Keratinocyte (primary cell): Measurements from ENCODE around the gene DLL4. TPM values are rescaled to one million over a fixed set of nuclear protein-coding genes. Genes with fewer than 3 reads are reported as not detected.

ENCODE experiments used
- DNase-seq: peaks from one replicate; pipeline ENCODE4 v3.0.0-alpha.2; 2011; ENCODE audit warnings: low read depth, missing footprints, low spot score
- FAIRE-seq: peaks from 2 replicates; lab custom pipeline; 2011; peaks lifted over from hg19 to GRCh38; lab: Jason Lieb, UNC
- H2AFZ ChIP-seq: 2 replicates; pipeline ENCODE4 v1.6.0; 2012; ENCODE audit warnings: low read length, control low read depth, inconsistent platforms; ENCODE audit not compliant: control insufficient read depth
- H3K27ac ChIP-seq: 2 replicates; pipeline ENCODE4 v1.5.1; 2011; ENCODE audit warnings: low read length; ENCODE audit not compliant: control insufficient read depth, insufficient read depth
- H3K27me3 ChIP-seq: 3 replicates; pipeline ENCODE4 v1.6.0; 2011; ENCODE audit warnings: low read length; ENCODE audit not compliant: control insufficient read depth, insufficient read depth; ENCODE audit errors: extremely low read depth
- H3K36me3 ChIP-seq, 2 experiments: 2 replicates in 1 of 2; 3 replicates in 1 of 2; pipeline ENCODE4 v1.5.1; 2011; ENCODE audit warnings: low read length in 2 of 2, mild to moderate bottlenecking in 1 of 2; ENCODE audit not compliant: control insufficient read depth in 2 of 2, insufficient read depth in 2 of 2; ENCODE audit errors: extremely low read depth in 1 of 2
- H3K4me1 ChIP-seq: 3 replicates; pipeline ENCODE4 v1.5.1; 2011; ENCODE audit warnings: low read length; ENCODE audit not compliant: control insufficient read depth, insufficient read depth; ENCODE audit errors: extremely low read depth
- H3K4me2 ChIP-seq: 3 replicates; pipeline ENCODE4 v1.6.0; 2011; ENCODE audit warnings: low read depth, low read length; ENCODE audit not compliant: control insufficient read depth, insufficient read depth; ENCODE audit errors: extremely low read depth
- H3K4me3 ChIP-seq, 3 experiments: fragments of 200-600 bp in 1 of 3; sonication (generic) in 1 of 3; 2 replicates in 2 of 3; 3 replicates in 1 of 3; pipeline ENCODE4 v1.5.1; 2011 to 2016; ENCODE audit warnings: low read length in 3 of 3, mild to moderate bottlenecking in 3 of 3, control low read depth in 2 of 3, inconsistent platforms in 1 of 3, low read depth in 1 of 3, mixed read lengths in 1 of 3, mixed run types in 1 of 3, moderate library complexity in 1 of 3; ENCODE audit not compliant: control insufficient read depth in 2 of 3, insufficient read depth in 2 of 3; ENCODE audit errors: extremely low read depth in 1 of 3
- H3K79me2 ChIP-seq: 2 replicates; pipeline ENCODE4 v1.6.0; 2012; ENCODE audit warnings: low read length; ENCODE audit not compliant: control insufficient read depth, insufficient read depth
- H3K9ac ChIP-seq: 3 replicates; pipeline ENCODE4 v1.6.0; 2011; ENCODE audit warnings: low read length; ENCODE audit not compliant: control insufficient read depth, insufficient read depth; ENCODE audit errors: extremely low read depth
- H3K9me1 ChIP-seq: 3 replicates; pipeline ENCODE4 v1.6.0; 2011; ENCODE audit warnings: low read length; ENCODE audit not compliant: control insufficient read depth, insufficient read depth; ENCODE audit errors: extremely low read depth
- H3K9me3 ChIP-seq: 2 replicates; pipeline ENCODE4 v1.5.1; 2012; ENCODE audit warnings: low read depth, low read length; ENCODE audit not compliant: control insufficient read depth
- H4K20me1 ChIP-seq: 3 replicates; pipeline ENCODE4 v1.6.0; 2011; ENCODE audit warnings: low read length; ENCODE audit not compliant: control insufficient read depth, insufficient read depth; ENCODE audit errors: extremely low read depth
- CTCF ChIP-seq, 3 experiments: IDR thresholded peaks in 1 of 3; conservative IDR thresholded peaks in 1 of 3; optimal IDR thresholded peaks in 1 of 3; 2 replicates in 2 of 3; 3 replicates in 1 of 3; pipeline versions ENCODE3 to v1.5.1; 2011; ENCODE audit warnings: low read length in 3 of 3, mild to moderate bottlenecking in 3 of 3, moderate library complexity in 2 of 3, control low read depth in 1 of 3, inconsistent platforms in 1 of 3; ENCODE audit not compliant: insufficient read depth in 2 of 3; ENCODE audit errors: extremely low read depth in 1 of 3
- EZH2 ChIP-seq: IDR thresholded peaks from one replicate; pipeline ENCODE4 v1.6.1; 2012; ENCODE audit warnings: inconsistent platforms, mild to moderate bottlenecking, low read length, moderate library complexity
- dilution Hi-C: fragments of 300-500 bp; cut with MboI; formaldehyde crosslinking; loops from one replicate; pipeline ENCODE4 v1.7.0; 2020; ENCODE audit warnings: low sequenced_read_pairs; ENCODE audit not compliant: extremely low pct_ligation_motif_present
- polyA plus RNA-seq, 5 experiments: library from polyadenylated mRNA; depleted of rRNA in 3 of 5; stranded (reverse) in 3 of 5; stranded (forward) in 1 of 5; unstranded in 1 of 5; fragments of >200 nt; gene quantifications; 1 replicate in 1 of 5; 2 replicates in 3 of 5; 3 replicates in 1 of 5; pipeline versions ENCODE4 v1.2.1 to v1.2.3, GENCODE V29; 2011 to 2012; ENCODE audit warnings: missing spikeins in 2 of 5, low read depth in 1 of 5, low replicate concordance in 1 of 5

DLL4 gene
- polyA plus RNA-seq, 1 donor (not counting 4 experiments of a cell fraction or from before 2014, with no cell fraction given), result not detected

- DNase-seq (no peak), FAIRE-seq (no peak)
- no peaks in the 10 kb centered on the region for H4K20me1 ChIP-seq
- no peaks in the 10 kb centered on the region for H3K79me2 ChIP-seq
- no peak overlapping the region for H3K27ac ChIP-seq
- no peak overlapping the region for H2AFZ ChIP-seq
- no peaks in the 10 kb centered on the region for H3K4me1 ChIP-seq
- TF ChIP-seq CTCF (optimal IDR thresholded peaks at IDR 0.05 in 1 of 3, IDR thresholded peaks at IDR 0.05 in 1 of 3, conservative IDR thresholded peaks at IDR 0.05 in 1 of 3; ENCODE audit: extremely low read depth in 1 of 3, insufficient read depth in 2 of 3, low read length in 3 of 3) (no peak), EZH2 (no peak)
- H3K9ac ChIP-seq, result no peak overlapping the region
- no peak overlapping the region for H3K4me3 ChIP-seq
- H3K27me3 ChIP-seq, result no peaks in the 10 kb centered on the region
- no peaks in the 10 kb centered on the region for H3K9me1 ChIP-seq
- dilution Hi-C loops, result no loop called here
- H3K9me3 ChIP-seq, result no peaks in the 10 kb centered on the region
- no peak overlapping the region for H3K4me2 ChIP-seq
- peaks cover 45 to 62% of the 10 kb centered on the region in 2 experiments for H3K36me3 ChIP-seq
Observed at GRCh38 chr15:40978562-40978961, 49.4 kb downstream of the DLL4 start.

- Histone ChIP-seq H3K79me2 (no peaks in the 10 kb centered on the region), H3K4me2 (no peak overlapping the region), H3K9me1 (no peaks in the 10 kb centered on the region), H3K9ac (no peak overlapping the region), H3K27me3 (no peaks in the 10 kb centered on the region), H2AFZ (no peak overlapping the region), H3K27ac (no peak overlapping the region), H3K9me3 (no peaks in the 10 kb centered on the region), H3K4me1 (no peaks in the 10 kb centered on the region), H3K36me3 (peaks cover 55 to 84% of the 10 kb centered on the region in 2 experiments), H4K20me1 (no peaks in the 10 kb centered on the region), H3K4me3 (no peak overlapping the region)
- FAIRE-seq, result no peak
- dilution Hi-C loops, result no loop called here
- TF ChIP-seq EZH2 (no peak), CTCF (optimal IDR thresholded peaks at IDR 0.05 in 1 of 3, IDR thresholded peaks at IDR 0.05 in 1 of 3, conservative IDR thresholded peaks at IDR 0.05 in 1 of 3; ENCODE audit: extremely low read depth in 1 of 3, insufficient read depth in 2 of 3, low read length in 3 of 3) (no peak)
- DNase-seq, result no peak
Observed at GRCh38 chr15:40981186-40981585, 52.0 kb downstream of the DLL4 start.
